T-cell (primary cell): ENCODE results near the gene GRSF1. TPM values are rescaled to one million over a fixed set of nuclear protein-coding genes. Genes with fewer than 3 reads are reported as not detected.

ENCODE experiments used
- ATAC-seq, 4 experiments: fragments of 200-7000 bp in 3 of 4; fragments of 150-1000 bp in 1 of 4; cut with Tn5 transposase; replicated peaks in 1 of 4; 1 replicate in 3 of 4; 2 replicates in 1 of 4; pipeline ENCODE4 v1.10.0; 2021; ENCODE audit warnings: moderate library complexity in 3 of 4, mild to moderate bottlenecking in 2 of 4, moderate number of reproducible peaks in 1 of 4
- CTCF ChIA-PET, 2 donors: fragments of 300-600 bp; sonication (Branson Sonifier 250); formaldehyde crosslinking; loops; one replicate each; lab custom pipeline; 2022; ENCODE audit warnings: antibody characterized with exemption in 2 of 2; lab: Charles Lee
- POLR2A ChIA-PET, 2 donors: fragments of 300-600 bp; sonication (Branson Sonifier 250); formaldehyde crosslinking; loops; one replicate each; lab custom pipeline; 2022; ENCODE audit warnings: antibody characterized with exemption in 2 of 2; lab: Charles Lee
- DNase-seq, 35 experiments: peaks; one replicate each; pipeline versions ENCODE4 v3.0.0 to v3.0.0-alpha.2; 2013 to 2023
- H3K27ac ChIP-seq: one replicate; pipeline ENCODE4 v1.5.1; 2013; ENCODE audit warnings: low read length
- H3K27me3 ChIP-seq, 2 experiments: replicated peaks in 1 of 2; 1 replicate in 1 of 2; 2 replicates in 1 of 2; pipeline versions ENCODE4 v1.6.1 to v1.7.0; 2013; ENCODE audit warnings: low read length in 1 of 2, mixed read lengths in 1 of 2; ENCODE audit not compliant: control insufficient read depth in 2 of 2, insufficient read depth in 2 of 2; ENCODE audit errors: extremely low read depth in 1 of 2
- H3K36me3 ChIP-seq, 2 donors: 1 replicate in 1 of 2; 2 replicates in 1 of 2; pipeline versions ENCODE4 v1.6.1 to v1.7.0; 2013; ENCODE audit warnings: low read length in 1 of 2; ENCODE audit not compliant: control insufficient read depth in 2 of 2, insufficient read depth in 1 of 2; ENCODE audit errors: extremely low read depth in 1 of 2
- H3K4me1 ChIP-seq, 2 experiments: 1 replicate in 1 of 2; 2 replicates in 1 of 2; pipeline versions ENCODE4 v1.6.1 to v1.7.0; 2013; ENCODE audit warnings: low read length in 2 of 2, mixed read lengths in 1 of 2; ENCODE audit not compliant: insufficient read depth in 2 of 2, control insufficient read depth in 1 of 2; ENCODE audit errors: extremely low read depth in 1 of 2
- H3K4me3 ChIP-seq, 2 donors: 1 replicate in 1 of 2; 2 replicates in 1 of 2; pipeline versions ENCODE4 v1.5.1 to v1.7.0; 2013; ENCODE audit warnings: mild to moderate bottlenecking in 2 of 2, low read length in 1 of 2, moderate library complexity in 1 of 2; ENCODE audit not compliant: control insufficient read depth in 1 of 2; ENCODE audit errors: extremely low read depth in 1 of 2
- H3K9me3 ChIP-seq: 2 replicates; pipeline ENCODE4 v1.7.0; 2013
- H3K27ac Mint-ChIP-seq, 2 donors: one replicate each; pipeline ENCODE4 v1.8.0; 2020 to 2021; ENCODE audit warnings: mild to moderate bottlenecking in 2 of 2, mixed read lengths in 2 of 2
- H3K27me3 Mint-ChIP-seq, 2 donors: one replicate each; pipeline ENCODE4 v1.8.0; 2021 to 2022; ENCODE audit warnings: mixed read lengths in 2 of 2
- H3K36me3 Mint-ChIP-seq: one replicate; pipeline ENCODE4 v1.8.0; 2021; ENCODE audit warnings: mixed read lengths
- H3K4me1 Mint-ChIP-seq, 3 donors: one replicate each; pipeline ENCODE4 v1.8.0; 2020 to 2022; ENCODE audit warnings: mixed read lengths in 3 of 3, mild to moderate bottlenecking in 1 of 3
- H3K4me3 Mint-ChIP-seq, 3 donors: one replicate each; pipeline ENCODE4 v1.8.0; 2020 to 2022; ENCODE audit warnings: mild to moderate bottlenecking in 3 of 3, mixed read lengths in 3 of 3, moderate library complexity in 3 of 3
- H3K9me3 Mint-ChIP-seq, 3 donors: one replicate each; pipeline ENCODE4 v1.8.0; 2020 to 2022; ENCODE audit warnings: mixed read lengths in 3 of 3
- WGBS: methylation state at CpG from one replicate; pipeline ENCODE4 v1.1.5; 2013; ENCODE audit warnings: missing lambda C conversion rate; ENCODE audit not compliant: insufficient coverage; 5-methylcytosine and 5-hydroxymethylcytosine counted together
- total RNA-seq, 35 experiments: library from RNA in 6 of 35; stranded (reverse) in 6 of 35; fragments of 120-200 nt in 1 of 35; gene quantifications; one replicate each; pipeline versions ENCODE4 v1.2.1 to v1.2.4 and lab custom pipeline; 2013 to 2026

GRSF1 gene
- total RNA-seq, 5 donors from 2014 or later (not counting 1 experiment from before 2014, with no cell fraction given), result 42.6 to 48.8 (median 44.7) TPM

- H3K36me3 ChIP-seq, result no peaks in the 10 kb centered on the region
- ChIA-PET CTCF (interaction anchor here in 1 of 2 donors (0.6 kb wide), 1 partner anchor 144 kb away, joined by 3 read pairs; no protein-coding TSS in a partner anchor), POLR2A (no interaction called here)
- H3K4me3 ChIP-seq, result no peak overlapping the region
- WGBS, result no CpG with 5 or more reads among the region's 3 CpGs
- peaks cover 0 to 5% of the 10 kb centered on the region in 2 experiments for H3K27me3 ChIP-seq
- no peaks in the 10 kb centered on the region for H3K9me3 ChIP-seq
- DNase-seq (no peak), ATAC-seq (no peak)
- no peaks in the 10 kb centered on the region for H3K4me1 Mint-ChIP-seq
- peaks cover 0 to 3% of the 10 kb centered on the region in 2 donors for H3K27me3 Mint-ChIP-seq
- no peaks in the 10 kb centered on the region for H3K9me3 Mint-ChIP-seq
- H3K36me3 Mint-ChIP-seq, result no peaks in the 10 kb centered on the region
- no peaks in the 10 kb centered on the region for H3K4me1 ChIP-seq
- H3K27ac Mint-ChIP-seq, result no peak overlapping the region
- no peak overlapping the region for H3K27ac ChIP-seq
- no peak overlapping the region for H3K4me3 Mint-ChIP-seq
Measured at GRCh38 chr4:70873216-70873615, 33.5 kb upstream of the GRSF1 start.

- Histone ChIP-seq H3K4me3 (no peak overlapping the region), H3K36me3 (no peaks in the 10 kb centered on the region), H3K27me3 (peaks cover 0 to 2% of the 10 kb centered on the region in 2 experiments), H3K27ac (no peak overlapping the region), H3K4me1 (no peaks in the 10 kb centered on the region), H3K9me3 (no peaks in the 10 kb centered on the region)
- H3K27me3 Mint-ChIP-seq, result peaks cover 0 to 3% of the 10 kb centered on the region in 2 donors
- ATAC-seq (no peak), DNase-seq (no peak)
- H3K4me1 Mint-ChIP-seq, result no peaks in the 10 kb centered on the region
- H3K27ac Mint-ChIP-seq, result no peak overlapping the region
- H3K9me3 Mint-ChIP-seq, result no peaks in the 10 kb centered on the region
- H3K36me3 Mint-ChIP-seq, result no peaks in the 10 kb centered on the region
- POLR2A ChIA-PET, result interaction anchor here in 1 of 2 donors (0.6 kb wide), 1 partner anchor 116 kb away, joined by 3 read pairs; no protein-coding TSS in a partner anchor
- H3K4me3 Mint-ChIP-seq, result no peak overlapping the region
- CTCF ChIA-PET, result interaction anchor here in 1 of 2 donors (0.6 kb wide), 1 partner anchor 146 kb away, joined by 3 read pairs; no protein-coding TSS in a partner anchor
Measured at GRCh38 chr4:70868778-70869177, 29.1 kb upstream of the GRSF1 start.

DNA sequence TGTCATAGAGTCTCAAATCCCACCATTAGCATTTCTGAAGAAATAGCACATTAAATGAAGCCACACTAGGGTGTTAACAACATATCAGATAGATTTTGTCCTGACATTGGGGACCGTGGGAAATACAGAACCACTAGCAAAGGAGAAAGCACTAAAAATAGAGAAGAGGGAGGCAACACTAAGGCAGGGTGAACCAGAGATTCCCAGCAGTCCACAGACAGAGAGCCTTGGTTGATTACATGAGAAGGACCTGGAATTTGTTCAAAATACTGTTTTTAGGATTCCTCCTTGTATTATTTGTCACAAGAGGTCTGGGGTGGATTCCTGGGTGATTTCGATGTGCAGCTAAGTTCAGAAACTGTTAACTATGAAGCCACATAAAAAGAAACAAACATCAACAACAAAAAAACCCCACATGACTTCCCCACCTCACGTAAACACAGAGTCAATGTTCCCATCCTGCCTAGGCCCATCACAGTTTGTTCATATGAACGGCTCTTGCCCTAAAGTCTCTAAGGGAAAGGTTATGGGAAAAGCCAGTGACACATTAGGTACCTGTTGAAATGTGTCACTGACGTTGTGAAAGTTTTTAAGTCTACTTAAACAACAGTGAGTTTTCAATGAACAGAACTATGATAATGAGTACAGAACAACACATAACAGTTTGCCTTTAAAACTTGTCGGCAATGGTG is 23.6 kb upstream of the GRSF1 start:
- no peak overlapping the region for H3K27ac ChIP-seq
- H3K36me3 Mint-ChIP-seq, result no peaks in the 10 kb centered on the region
- no peaks in the 10 kb centered on the region for H3K36me3 ChIP-seq
- peaks cover 0 to 8% (median 8%) of the 10 kb centered on the region in 3 donors for H3K4me1 Mint-ChIP-seq
- H3K27me3 ChIP-seq, result no peaks in the 10 kb centered on the region
- no peak overlapping the region for H3K4me3 ChIP-seq
- H3K27ac Mint-ChIP-seq, result no peak overlapping the region
- no peaks in the 10 kb centered on the region for H3K4me1 ChIP-seq
- H3K9me3 ChIP-seq, result no peaks in the 10 kb centered on the region
- peak in 1 of 4 experiments; percentile 29 for ATAC-seq
- H3K9me3 Mint-ChIP-seq, result no peaks in the 10 kb centered on the region
- CTCF ChIA-PET, result no interaction called here
- DNase-seq, result no peak
- no peaks in the 10 kb centered on the region for H3K27me3 Mint-ChIP-seq
- H3K4me3 Mint-ChIP-seq, result no peak overlapping the region
- 25% methylated on average over 2 of the region's 6 CpGs for WGBS
- POLR2A ChIA-PET, result no interaction called here

- peaks cover 0 to 8% (median 8%) of the 10 kb centered on the region in 3 donors for H3K4me1 Mint-ChIP-seq
- Histone ChIP-seq H3K4me1 (no peaks in the 10 kb centered on the region), H3K36me3 (no peaks in the 10 kb centered on the region), H3K27ac (no peak overlapping the region), H3K9me3 (no peaks in the 10 kb centered on the region), H3K27me3 (no peaks in the 10 kb centered on the region), H3K4me3 (no peak overlapping the region)
- CTCF ChIA-PET, result no interaction called here
- no peak overlapping the region for H3K4me3 Mint-ChIP-seq
- no peaks in the 10 kb centered on the region for H3K9me3 Mint-ChIP-seq
- ATAC-seq (no peak), DNase-seq (no peak)
- POLR2A ChIA-PET, result no interaction called here
- H3K27ac Mint-ChIP-seq, result no peak overlapping the region
- H3K36me3 Mint-ChIP-seq, result peaks cover 2% of the 10 kb centered on the region
- no CpG with 5 or more reads among the region's 1 CpG for whole genome bisulfite sequencing
- no peaks in the 10 kb centered on the region for H3K27me3 Mint-ChIP-seq
Measured at GRCh38 chr4:70859066-70859465, 19.4 kb upstream of the GRSF1 start.

DNA sequence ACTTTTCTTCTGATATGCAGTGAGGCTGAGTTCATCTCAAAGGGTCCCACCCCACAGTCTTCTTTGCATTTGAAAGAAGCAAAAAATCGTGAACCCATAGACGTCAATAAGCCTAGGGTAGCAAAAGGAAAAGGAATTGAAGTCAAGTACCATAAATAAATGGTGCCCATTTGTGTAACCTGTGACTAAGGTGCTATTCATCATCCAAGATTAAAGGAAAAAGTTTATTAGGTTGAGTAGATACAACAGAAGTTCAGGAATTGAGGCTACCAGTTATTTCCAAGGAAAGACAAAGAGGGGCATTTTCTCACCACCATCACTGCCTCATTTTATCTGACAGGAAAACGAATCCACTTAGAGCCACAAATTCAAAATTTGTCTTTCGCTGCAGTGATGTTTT is 18.8 kb upstream of the GRSF1 start:
- ATAC-seq (no peak), DNase-seq (no peak)
- no peak overlapping the region for H3K4me3 ChIP-seq
- Mint-ChIP-seq H3K4me3 (no peak overlapping the region), H3K36me3 (peaks cover 2% of the 10 kb centered on the region), H3K27me3 (no peaks in the 10 kb centered on the region), H3K4me1 (peaks cover 0 to 7% (median 7%) of the 10 kb centered on the region in 3 donors), H3K27ac (no peak overlapping the region), H3K9me3 (no peaks in the 10 kb centered on the region)
- no peaks in the 10 kb centered on the region for H3K27me3 ChIP-seq
- no peaks in the 10 kb centered on the region for H3K9me3 ChIP-seq
- H3K27ac ChIP-seq, result no peak overlapping the region
- no CpG with 5 or more reads among the region's 4 CpGs for WGBS
- no peaks in the 10 kb centered on the region for H3K36me3 ChIP-seq
- H3K4me1 ChIP-seq, result no peaks in the 10 kb centered on the region
- ChIA-PET CTCF (interaction anchor here in 1 of 2 donors (0.6 kb wide), 1 partner anchor 73 kb away, joined by 4 read pairs; no protein-coding TSS in a partner anchor), POLR2A (no interaction called here)

DNA sequence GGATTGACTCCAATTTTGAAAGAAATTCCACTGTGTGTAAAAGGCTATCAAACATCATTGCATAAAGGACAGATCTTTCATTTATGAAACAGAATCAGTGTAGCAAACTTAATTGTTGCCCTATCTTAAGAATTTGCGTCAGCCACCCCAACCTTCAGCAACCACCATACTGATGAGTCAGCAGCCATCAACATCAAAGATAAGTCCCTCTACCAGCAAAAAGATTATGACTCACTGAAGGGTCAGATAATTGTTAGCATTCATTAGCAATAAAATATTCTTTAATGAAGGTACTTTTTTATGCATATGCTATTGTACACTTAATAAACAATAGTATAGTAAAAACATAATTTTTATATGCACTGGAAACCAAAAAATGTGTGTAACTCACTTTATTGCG is 15.8 kb upstream of the GRSF1 start:
- WGBS, result no CpG with 5 or more reads among the region's 2 CpGs
- no peaks in the 10 kb centered on the region for H3K27me3 ChIP-seq
- peaks cover 6% of the 10 kb centered on the region for H3K36me3 Mint-ChIP-seq
- no peaks in the 10 kb centered on the region for H3K4me1 Mint-ChIP-seq
- H3K36me3 ChIP-seq, result no peaks in the 10 kb centered on the region
- no peak overlapping the region for H3K27ac ChIP-seq
- ATAC-seq, result no peak
- no peak for DNase-seq
- no peak overlapping the region for H3K4me3 ChIP-seq
- no peaks in the 10 kb centered on the region for H3K4me1 ChIP-seq
- ChIA-PET POLR2A (no interaction called here), CTCF (no interaction called here)
- H3K4me3 Mint-ChIP-seq, result no peak overlapping the region
- no peaks in the 10 kb centered on the region for H3K9me3 ChIP-seq
- H3K27ac Mint-ChIP-seq, result no peak overlapping the region
- H3K27me3 Mint-ChIP-seq, result no peaks in the 10 kb centered on the region
- H3K9me3 Mint-ChIP-seq, result no peaks in the 10 kb centered on the region
